ENCODE results near the gene LOC101059915.
"Not testable (repeated sequence)": the region's sequence is repeated elsewhere in the genome, so short reads cannot be mapped to it uniquely, and the experiment has no call there.

The LOC101059915 gene

DNA sequence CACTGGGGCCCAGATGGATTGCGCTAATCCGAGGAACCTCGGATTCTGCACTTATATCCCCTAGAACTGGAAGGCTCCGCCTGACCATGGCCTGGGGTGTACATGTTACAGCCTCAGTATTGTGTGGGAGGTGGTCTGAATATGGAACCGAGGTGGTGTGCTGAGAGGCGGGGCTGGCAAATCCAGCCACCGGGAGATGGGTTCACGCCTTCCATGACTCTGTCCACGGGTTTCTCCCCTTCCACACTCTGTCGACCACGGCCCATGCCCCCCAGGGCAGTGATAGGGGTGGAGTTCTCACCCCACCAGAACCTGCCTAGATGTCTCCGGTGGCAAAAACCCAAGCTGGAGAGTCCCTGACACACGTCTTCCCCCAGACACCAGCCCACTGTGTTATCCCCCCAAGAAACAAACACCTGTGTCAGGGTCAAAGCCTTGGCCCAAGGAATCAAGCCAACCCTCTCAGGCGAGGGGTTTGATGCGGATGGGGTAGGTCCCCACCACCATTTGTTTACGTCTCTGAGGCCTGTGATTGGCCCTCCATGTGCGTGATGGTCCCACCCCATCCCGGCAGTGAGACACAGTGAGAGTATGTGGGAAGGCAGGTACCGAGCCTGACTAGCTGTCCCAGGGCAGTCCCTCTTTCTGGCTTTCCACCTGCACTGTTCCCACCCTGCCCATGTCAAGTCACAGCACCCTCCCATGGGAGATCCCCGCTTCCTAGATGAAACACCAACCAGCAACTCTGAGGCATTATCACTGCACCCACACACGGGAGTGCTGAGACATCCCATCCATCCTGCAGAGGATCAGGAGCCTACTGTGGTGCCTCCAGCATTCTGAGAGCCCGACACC is 6.6 kb upstream of the LOC101059915 start:
- H3K9me3 Mint-ChIP-seq, result no peaks in the 10 kb centered on the region
- no peaks in the 10 kb centered on the region for H3K36me3 Mint-ChIP-seq (ENCODE audit: low read depth)
- H3K4me1 Mint-ChIP-seq, result peaks cover 34% of the 10 kb centered on the region
- DNase-seq (no peak), ATAC-seq (no peak)
- no peak overlapping the region for H3K4me3 Mint-ChIP-seq
- peaks cover 1% of the 10 kb centered on the region for H3K27me3 Mint-ChIP-seq
- no peak overlapping the region for H3K27ac Mint-ChIP-seq

GRCh38 chrX:71661919-71662318 is 5.4 kb upstream of the LOC101059915 start:
- ATAC-seq, result no peak
- peaks cover 1% of the 10 kb centered on the region for H3K27me3 Mint-ChIP-seq
- no peaks in the 10 kb centered on the region for H3K9me3 Mint-ChIP-seq
- H3K4me1 Mint-ChIP-seq, result peaks cover 34% of the 10 kb centered on the region
- no peak overlapping the region for H3K27ac Mint-ChIP-seq
- no peak for DNase-seq
- no peak overlapping the region for H3K4me3 Mint-ChIP-seq
- no peaks in the 10 kb centered on the region for H3K36me3 Mint-ChIP-seq (ENCODE audit: low read depth)

DNA sequence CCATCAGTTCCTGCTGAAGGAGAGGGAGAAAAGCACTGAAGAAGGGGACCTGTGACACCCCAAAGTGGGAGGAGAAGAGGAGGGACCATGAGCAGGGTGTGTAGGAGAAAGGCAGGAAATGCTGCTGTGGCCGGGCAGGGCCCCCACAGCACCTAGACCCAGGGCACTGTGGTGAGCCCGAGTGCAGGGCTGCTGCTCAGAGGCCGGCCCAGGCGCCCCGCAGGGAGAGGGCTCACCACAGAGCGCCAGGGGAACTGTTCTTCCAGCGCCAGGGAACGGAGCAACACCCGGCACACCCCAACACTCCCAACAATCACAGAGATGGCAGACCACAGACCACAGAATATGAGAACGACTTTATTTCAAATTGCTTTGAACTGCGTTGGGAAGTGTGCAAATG is 4.7 kb upstream of the LOC101059915 start:
- H3K4me3 Mint-ChIP-seq, result peak overlapping the region; percentile 64
- H3K9me3 Mint-ChIP-seq; H3K36me3 Mint-ChIP-seq (ENCODE audit: low read depth); H3K27me3 Mint-ChIP-seq; DNase-seq: not testable (repeated sequence)
- peak overlapping the region; percentile 67 for H3K27ac Mint-ChIP-seq
- H3K4me1 Mint-ChIP-seq, result peaks cover 34% of the 10 kb centered on the region
- ATAC-seq, result peak; percentile 21

GRCh38 chrX:71663238-71663637 is 4.1 kb upstream of the LOC101059915 start:
- H3K9me3 Mint-ChIP-seq; H3K27me3 Mint-ChIP-seq; H3K27ac Mint-ChIP-seq; H3K36me3 Mint-ChIP-seq (ENCODE audit: low read depth): not testable (repeated sequence)
- ATAC-seq (peak; percentile 34), DNase-seq (peak; percentile 52)
- Mint-ChIP-seq H3K4me1 (peaks cover 34% of the 10 kb centered on the region), H3K4me3 (peak overlapping the region; percentile 19)

DNA sequence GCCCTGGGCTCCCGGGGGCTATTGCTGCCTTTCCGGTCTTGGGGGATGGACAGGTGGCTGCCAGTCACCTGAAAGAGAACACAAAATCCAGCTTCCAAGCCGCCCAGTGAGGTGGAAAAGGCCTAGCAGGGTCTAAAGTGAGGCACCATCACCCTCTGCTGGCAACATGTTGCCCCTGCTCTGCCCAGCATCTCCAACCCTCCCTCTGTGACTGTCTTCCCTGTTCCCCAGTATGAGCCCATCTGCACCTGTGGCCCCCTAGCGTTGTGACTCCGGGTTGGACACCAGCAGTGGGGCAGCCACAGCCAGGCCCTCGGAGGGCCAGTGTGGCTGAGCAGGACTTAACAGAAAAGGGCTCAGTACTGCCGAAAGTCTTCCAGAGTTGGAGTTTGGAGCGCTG is 3.1 kb upstream of the LOC101059915 start:
- not testable (repeated sequence) for H3K4me3 Mint-ChIP-seq; H3K27me3 Mint-ChIP-seq; H3K36me3 Mint-ChIP-seq (ENCODE audit: low read depth); H3K9me3 Mint-ChIP-seq; DNase-seq; H3K27ac Mint-ChIP-seq
- ATAC-seq, result peak; percentile 67
- H3K4me1 Mint-ChIP-seq, result peaks cover 34% of the 10 kb centered on the region

DNA sequence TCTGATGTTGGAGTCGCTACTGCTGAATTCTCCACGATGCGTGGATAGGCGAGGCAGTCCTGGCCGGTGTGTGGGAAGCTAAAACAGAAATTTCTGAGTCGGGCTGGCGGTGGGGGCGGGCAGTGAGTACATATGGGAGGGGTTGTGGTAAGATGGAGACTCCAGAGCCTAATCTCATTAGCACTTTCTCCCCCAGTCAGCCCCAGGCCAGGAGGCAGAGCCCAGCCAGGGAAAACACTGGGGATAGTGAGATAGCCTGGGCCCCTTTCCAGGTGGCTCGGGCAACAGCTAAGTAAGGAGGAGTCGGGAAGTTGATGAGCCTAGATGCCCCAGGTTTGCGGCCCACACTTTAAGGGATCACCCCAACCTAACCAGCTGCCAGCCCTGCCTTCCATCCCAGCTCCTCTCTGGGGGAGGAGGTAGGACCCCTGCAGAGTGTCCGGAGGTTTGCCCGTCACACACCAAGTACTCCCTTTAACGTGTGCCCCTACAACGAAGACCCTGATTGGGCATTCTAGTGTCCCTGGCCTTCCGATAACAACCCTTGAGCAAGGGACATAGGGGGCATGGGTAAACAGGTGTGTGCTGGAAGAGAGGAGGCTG is 2.4 kb upstream of the LOC101059915 start:
- Mint-ChIP-seq H3K9me3 (no peaks in the 10 kb centered on the region), H3K36me3 (ENCODE audit: low read depth) (no peaks in the 10 kb centered on the region), H3K4me3 (no peak overlapping the region), H3K4me1 (peaks cover 34% of the 10 kb centered on the region), H3K27ac (no peak overlapping the region), H3K27me3 (no peaks in the 10 kb centered on the region)
- no peak for DNase-seq
- no peak for ATAC-seq

GRCh38 chrX:71665747-71666146 is 1.6 kb upstream of the LOC101059915 start:
- Mint-ChIP-seq H3K4me3 (no peak overlapping the region), H3K27ac (no peak overlapping the region), H3K9me3 (no peaks in the 10 kb centered on the region), H3K27me3 (no peaks in the 10 kb centered on the region), H3K36me3 (ENCODE audit: low read depth) (no peaks in the 10 kb centered on the region), H3K4me1 (peaks cover 40% of the 10 kb centered on the region)
- ATAC-seq (no peak), DNase-seq (no peak)

- no peaks in the 10 kb centered on the region for H3K27me3 Mint-ChIP-seq
- no peak overlapping the region for H3K27ac Mint-ChIP-seq
- no peaks in the 10 kb centered on the region for H3K9me3 Mint-ChIP-seq
- peaks cover 40% of the 10 kb centered on the region for H3K4me1 Mint-ChIP-seq
- H3K36me3 Mint-ChIP-seq (ENCODE audit: low read depth), result no peaks in the 10 kb centered on the region
- DNase-seq, result no peak
- no peak overlapping the region for H3K4me3 Mint-ChIP-seq
- ATAC-seq, result no peak
Observed at GRCh38 chrX:71666240-71667223, 814 bp upstream of the LOC101059915 start.

- Mint-ChIP-seq H3K4me3 (no peak overlapping the region), H3K4me1 (peaks cover 37% of the 10 kb centered on the region), H3K9me3 (no peaks in the 10 kb centered on the region), H3K27me3 (peaks cover 11% of the 10 kb centered on the region), H3K27ac (no peak overlapping the region), H3K36me3 (ENCODE audit: low read depth) (no peaks in the 10 kb centered on the region)
- ATAC-seq (no peak), DNase-seq (no peak)
Observed at GRCh38 chrX:71668248-71668595, 876 bp downstream of the LOC101059915 start.

GRCh38 chrX:71669492-71669891 is 2.1 kb downstream of the LOC101059915 start:
- no peak for DNase-seq
- peaks cover 15% of the 10 kb centered on the region for H3K27me3 Mint-ChIP-seq
- H3K4me1 Mint-ChIP-seq, result peaks cover 25% of the 10 kb centered on the region
- no peak for ATAC-seq
- no peak overlapping the region for H3K27ac Mint-ChIP-seq
- no peaks in the 10 kb centered on the region for H3K36me3 Mint-ChIP-seq (ENCODE audit: low read depth)
- H3K4me3 Mint-ChIP-seq, result no peak overlapping the region
- H3K9me3 Mint-ChIP-seq, result no peaks in the 10 kb centered on the region

- H3K4me1 Mint-ChIP-seq, result peaks cover 21% of the 10 kb centered on the region
- not testable (repeated sequence) for H3K4me3 Mint-ChIP-seq; DNase-seq; H3K36me3 Mint-ChIP-seq (ENCODE audit: low read depth); H3K9me3 Mint-ChIP-seq; H3K27ac Mint-ChIP-seq
- H3K27me3 Mint-ChIP-seq, result peaks cover 18% of the 10 kb centered on the region
- peak; percentile 75 for ATAC-seq
Observed at GRCh38 chrX:71669947-71670346, 2.6 kb downstream of the LOC101059915 start.

DNA sequence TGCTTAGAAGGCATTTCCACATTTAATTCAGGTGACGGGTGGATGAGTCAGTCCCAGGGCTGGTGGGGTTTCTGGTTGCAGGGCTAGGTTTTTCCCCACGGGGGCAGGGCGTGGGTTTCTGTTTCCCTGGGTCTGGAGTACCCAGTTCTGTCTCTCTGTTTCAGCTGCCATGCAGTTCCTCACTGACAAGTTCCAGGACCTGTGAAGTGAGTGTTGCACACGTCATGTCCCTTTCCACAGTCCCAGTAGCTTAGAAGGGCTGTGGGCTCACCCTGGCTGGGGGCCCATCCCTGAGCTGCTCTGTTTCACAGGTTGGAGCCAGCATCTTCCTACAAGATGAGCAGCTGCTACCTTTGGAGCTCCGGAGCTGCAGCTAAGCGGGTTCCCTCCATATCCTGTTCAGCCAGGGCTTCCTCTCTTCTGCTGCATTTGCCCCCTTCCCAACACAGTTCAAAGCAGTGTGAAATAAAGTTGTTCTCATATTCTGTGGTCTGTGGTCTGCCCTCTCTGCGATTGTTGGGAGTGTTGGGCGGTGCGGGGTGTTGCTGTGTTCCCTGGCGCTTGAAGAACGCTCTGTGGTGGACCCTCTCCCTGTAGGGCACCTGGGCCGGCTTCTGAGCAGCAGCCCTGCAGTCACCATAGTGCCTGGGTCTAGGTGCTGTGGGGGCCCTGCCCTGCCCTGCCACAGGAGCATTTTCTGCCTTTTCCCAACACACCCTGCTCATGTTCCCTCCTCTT is 3.9 kb downstream of the LOC101059915 start:
- no peak overlapping the region for H3K4me3 Mint-ChIP-seq
- no peak overlapping the region for H3K27ac Mint-ChIP-seq
- no peaks in the 10 kb centered on the region for H3K9me3 Mint-ChIP-seq
- DNase-seq (peak; percentile 61), ATAC-seq (peak; percentile 72)
- peaks cover 18% of the 10 kb centered on the region for H3K27me3 Mint-ChIP-seq
- no peaks in the 10 kb centered on the region for H3K36me3 Mint-ChIP-seq (ENCODE audit: low read depth)
- peaks cover 21% of the 10 kb centered on the region for H3K4me1 Mint-ChIP-seq

- peaks cover 18% of the 10 kb centered on the region for H3K27me3 Mint-ChIP-seq
- H3K9me3 Mint-ChIP-seq, result no peaks in the 10 kb centered on the region
- peaks cover 21% of the 10 kb centered on the region for H3K4me1 Mint-ChIP-seq
- no peaks in the 10 kb centered on the region for H3K36me3 Mint-ChIP-seq (ENCODE audit: low read depth)
- no peak overlapping the region for H3K27ac Mint-ChIP-seq
- ATAC-seq, result no peak
- DNase-seq, result no peak
- H3K4me3 Mint-ChIP-seq, result no peak overlapping the region
Observed at GRCh38 chrX:71671938-71672337, 4.6 kb downstream of the LOC101059915 start.

GRCh38 chrX:71675636-71676035 is 8.3 kb downstream of the LOC101059915 start:
- H3K36me3 Mint-ChIP-seq (ENCODE audit: low read depth); H3K9me3 Mint-ChIP-seq; ATAC-seq; H3K27ac Mint-ChIP-seq; H3K4me3 Mint-ChIP-seq; DNase-seq: not testable (repeated sequence)
- H3K4me1 Mint-ChIP-seq, result peaks cover 15% of the 10 kb centered on the region
- peaks cover 18% of the 10 kb centered on the region for H3K27me3 Mint-ChIP-seq

Measured in activated naive CD8-positive, alpha-beta T cell treated with anti-CD3 and anti-CD28 coated beads, Interleukin-2, amount 50 U/mL, for 24 hours (primary cell).